Activated B cell treated with CpG ODN at 0.5 μM for 24 hours (primary cell): ENCODE measurements around the gene PHF24. TPM values are rescaled to one million over a fixed set of nuclear protein-coding genes. Genes with fewer than 3 reads are reported as not detected.
A peak's percentile ranks its signal among the peaks of the same experiment; 100 is the strongest.
"Not testable (repeated sequence)": the region's sequence is repeated elsewhere in the genome, so short reads cannot be mapped to it uniquely, and the experiment has no call there.

Experiments
- ATAC-seq: fragments of 200-7000 bp; cut with Tn5 transposase; one replicate; pipeline ENCODE4 v1.10.0; 2021; ENCODE audit warnings: low read depth, mild to moderate bottlenecking, moderate library complexity
- CTCF ChIA-PET: fragments of 350-600 bp; sonication (Branson Sonifier 250); formaldehyde crosslinking; loops from one replicate; lab custom pipeline; 2021; ENCODE audit warnings: antibody characterized with exemption; lab: Charles Lee
- POLR2A ChIA-PET: fragments of 350-600 bp; sonication (Branson Sonifier 250); formaldehyde crosslinking; loops from one replicate; lab custom pipeline; 2021; ENCODE audit warnings: antibody characterized with exemption; lab: Charles Lee
- DNase-seq: peaks from one replicate; pipeline ENCODE4 v3.0.0; 2022
- H3K27ac Mint-ChIP-seq: one replicate; pipeline ENCODE4 v1.8.0; 2020; ENCODE audit warnings: mixed read lengths
- H3K27me3 Mint-ChIP-seq: one replicate; pipeline ENCODE4 v1.8.0; 2021; ENCODE audit warnings: mixed read lengths
- H3K36me3 Mint-ChIP-seq: one replicate; pipeline ENCODE4 v1.8.0; 2021; ENCODE audit warnings: low read depth, mixed read lengths
- H3K4me1 Mint-ChIP-seq: one replicate; pipeline ENCODE4 v1.8.0; 2021; ENCODE audit warnings: mixed read lengths
- H3K4me3 Mint-ChIP-seq: one replicate; pipeline ENCODE4 v1.8.0; 2020; ENCODE audit warnings: mild to moderate bottlenecking, mixed read lengths
- H3K9me3 Mint-ChIP-seq: one replicate; pipeline ENCODE4 v1.8.0; 2020; ENCODE audit warnings: mixed read lengths
- CTCF ChIP-seq: fragments of 200-600 bp; IDR thresholded peaks from one replicate; pipeline ENCODE4 v1.8.0; 2022; ENCODE audit warnings: antibody characterized with exemption, mild to moderate bottlenecking
- intact Hi-C: fragments of 100-400 bp; cut with micrococcal nuclease; formaldehyde crosslinking; loops from one replicate; pipeline ENCODE4 v1.15.1; 2024
- total RNA-seq: library from RNA; stranded (reverse); gene quantifications from 2 replicates; pipeline ENCODE4 v1.2.3, GENCODE V29; 2022

The PHF24 gene
- total RNA-seq, 1 donor from 2014 or later, result 0.13 TPM

GRCh38 chr9:34948451-34948850 is 9.6 kb upstream of the PHF24 start:
- Mint-ChIP-seq H3K27ac (no peak overlapping the region), H3K4me1 (no peaks in the 10 kb centered on the region), H3K27me3 (peaks cover 18% of the 10 kb centered on the region), H3K4me3 (no peak overlapping the region), H3K36me3 (no peaks in the 10 kb centered on the region), H3K9me3 (no peaks in the 10 kb centered on the region)
- intact Hi-C loops, result no loop called here
- DNase-seq (no peak), ATAC-seq (no peak)
- ChIA-PET POLR2A (no interaction called here), CTCF (no interaction called here)
- no peak for TF ChIP-seq CTCF

- no peak overlapping the region for H3K27ac Mint-ChIP-seq
- H3K9me3 Mint-ChIP-seq, result no peaks in the 10 kb centered on the region
- TF ChIP-seq CTCF, result no peak
- H3K27me3 Mint-ChIP-seq, result peaks cover 29% of the 10 kb centered on the region
- POLR2A ChIA-PET, result no interaction called here
- peaks cover 6% of the 10 kb centered on the region for H3K4me1 Mint-ChIP-seq
- no peaks in the 10 kb centered on the region for H3K36me3 Mint-ChIP-seq
- ATAC-seq (no peak), DNase-seq (no peak)
- intact Hi-C loops, result no loop called here
- no peak overlapping the region for H3K4me3 Mint-ChIP-seq
- CTCF ChIA-PET, result no interaction called here
Measured at GRCh38 chr9:34954225-34954624, 3.9 kb upstream of the PHF24 start.

GRCh38 chr9:34956066-34956465 is 2.0 kb upstream of the PHF24 start:
- H3K27ac Mint-ChIP-seq, intact Hi-C loops, CTCF ChIA-PET: not testable (repeated sequence)

GRCh38 chr9:34956648-34957047 is 1.4 kb upstream of the PHF24 start:
- no peaks in the 10 kb centered on the region for H3K9me3 Mint-ChIP-seq

More at GRCh38 chr9:34956066-34956465, 2.0 kb upstream of the PHF24 start:
- DNase-seq, POLR2A ChIA-PET, H3K36me3 Mint-ChIP-seq, ATAC-seq, H3K4me1 Mint-ChIP-seq, H3K9me3 Mint-ChIP-seq, H3K4me3 Mint-ChIP-seq: not testable (repeated sequence)
- peaks cover 35% of the 10 kb centered on the region for H3K27me3 Mint-ChIP-seq

GRCh38 chr9:34958411-34958982 is 412 bp downstream of the PHF24 start:
- ATAC-seq, result no peak
- ChIA-PET CTCF (no interaction called here), POLR2A (no interaction called here)
- H3K36me3 Mint-ChIP-seq, result no peaks in the 10 kb centered on the region
- H3K9me3 Mint-ChIP-seq, result no peaks in the 10 kb centered on the region
- peaks cover 6% of the 10 kb centered on the region for H3K4me1 Mint-ChIP-seq
- peaks cover 54% of the 10 kb centered on the region for H3K27me3 Mint-ChIP-seq
- intact Hi-C loops, result no loop called here
- DNase-seq, result no peak
- H3K4me3 Mint-ChIP-seq, result peak overlapping the region; percentile 47
- no peak for TF ChIP-seq CTCF
- no peak overlapping the region for H3K27ac Mint-ChIP-seq

More at GRCh38 chr9:34956648-34957047, 1.4 kb upstream of the PHF24 start:
- intact Hi-C loops, result no loop called here
- H3K4me3 Mint-ChIP-seq, result no peak overlapping the region
- ChIA-PET POLR2A (no interaction called here), CTCF (no interaction called here)
- no peak overlapping the region for H3K27ac Mint-ChIP-seq
- no peak for TF ChIP-seq CTCF
- peaks cover 6% of the 10 kb centered on the region for H3K4me1 Mint-ChIP-seq
- no peak for DNase-seq
- no peaks in the 10 kb centered on the region for H3K36me3 Mint-ChIP-seq
- H3K27me3 Mint-ChIP-seq, result peaks cover 39% of the 10 kb centered on the region
- ATAC-seq, result no peak

- no peak for TF ChIP-seq CTCF
- no peak overlapping the region for H3K4me3 Mint-ChIP-seq
- H3K9me3 Mint-ChIP-seq, result no peaks in the 10 kb centered on the region
- DNase-seq, result no peak
- ChIA-PET POLR2A (no interaction called here), CTCF (no interaction called here)
- no peaks in the 10 kb centered on the region for H3K36me3 Mint-ChIP-seq
- intact Hi-C loops, result no loop called here
- no peak overlapping the region for H3K27ac Mint-ChIP-seq
- H3K27me3 Mint-ChIP-seq, result peaks cover 57% of the 10 kb centered on the region
- ATAC-seq, result no peak
- H3K4me1 Mint-ChIP-seq, result peaks cover 6% of the 10 kb centered on the region
Measured at GRCh38 chr9:34959461-34959860, 1.4 kb downstream of the PHF24 start.
